Activated gamma-delta T cell treated with Interleukin-2 at 50 U/mL for 16 hours (primary cell): ENCODE results near the gene SNRPA.
"Not testable (repeated sequence)": the region's sequence is repeated elsewhere in the genome, so short reads cannot be mapped to it uniquely, and the experiment has no call there.

Source experiments
- DNase-seq: peaks from one replicate; pipeline ENCODE4 v3.0.0-alpha.2; 2020

SNRPA gene

DNA sequence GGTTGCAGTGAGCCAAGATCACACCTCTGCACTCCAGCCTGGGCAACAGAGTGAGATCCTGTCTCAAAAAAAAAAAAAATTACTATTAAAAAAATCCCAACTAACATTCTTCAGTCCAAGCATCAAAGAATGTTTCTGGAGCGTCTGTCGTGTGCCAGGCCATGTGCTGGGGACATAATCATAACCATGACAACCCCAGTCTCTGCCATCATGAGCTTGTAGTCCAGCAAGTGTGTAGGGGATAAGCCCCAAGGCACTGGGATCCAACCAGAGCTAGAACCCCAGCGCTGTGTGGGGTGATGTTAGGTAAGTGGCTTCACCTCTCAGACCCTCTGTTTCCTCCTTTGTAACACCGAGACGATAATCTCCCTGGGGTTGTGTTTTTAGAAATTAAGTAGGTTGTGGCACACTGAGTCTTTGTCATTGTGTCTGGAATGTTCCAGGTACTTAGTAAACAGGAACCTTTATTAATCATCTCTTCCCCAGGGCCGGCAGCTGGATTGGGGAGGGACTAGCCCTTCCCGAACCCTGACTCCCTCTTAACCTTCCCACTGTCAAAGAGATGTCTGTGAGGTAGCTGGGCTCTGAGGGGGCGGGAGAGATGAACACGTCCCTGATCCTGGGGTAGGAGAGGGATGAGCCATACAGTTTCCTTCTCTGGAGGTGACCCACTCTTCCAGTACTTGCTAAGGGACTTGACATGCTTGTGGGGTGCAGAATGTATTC is 28.9 kb upstream of the SNRPA start:
- no peak for DNase-seq

DNA sequence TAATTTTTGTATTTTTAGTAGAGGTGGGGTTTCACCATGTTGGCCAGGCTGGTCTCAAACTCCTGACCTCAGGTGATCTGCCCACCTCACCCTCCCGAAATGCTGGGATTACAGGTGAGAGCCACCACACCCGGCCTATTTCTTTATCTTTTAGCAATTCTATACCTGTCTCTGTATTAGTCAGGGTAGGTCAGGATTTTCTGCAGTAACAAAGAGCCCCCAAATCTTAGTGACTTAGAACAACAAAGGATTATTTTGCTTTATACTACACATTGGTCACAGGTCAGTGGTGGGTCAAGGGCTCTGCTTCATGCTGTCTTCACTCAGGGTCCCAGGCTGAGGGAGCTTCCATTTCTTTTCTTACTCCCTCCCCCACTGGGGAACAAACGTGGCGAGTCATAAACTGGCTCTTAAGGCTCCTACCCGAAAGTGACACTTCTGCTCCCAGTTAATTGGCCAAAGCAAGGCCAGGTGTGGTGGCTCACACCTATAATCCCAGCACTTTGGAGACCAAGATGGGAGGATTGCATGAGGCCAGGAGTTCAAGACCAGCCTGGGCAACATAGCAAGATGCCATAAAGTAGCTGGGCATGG is 27.2 kb upstream of the SNRPA start:
- no peak for DNase-seq

DNA sequence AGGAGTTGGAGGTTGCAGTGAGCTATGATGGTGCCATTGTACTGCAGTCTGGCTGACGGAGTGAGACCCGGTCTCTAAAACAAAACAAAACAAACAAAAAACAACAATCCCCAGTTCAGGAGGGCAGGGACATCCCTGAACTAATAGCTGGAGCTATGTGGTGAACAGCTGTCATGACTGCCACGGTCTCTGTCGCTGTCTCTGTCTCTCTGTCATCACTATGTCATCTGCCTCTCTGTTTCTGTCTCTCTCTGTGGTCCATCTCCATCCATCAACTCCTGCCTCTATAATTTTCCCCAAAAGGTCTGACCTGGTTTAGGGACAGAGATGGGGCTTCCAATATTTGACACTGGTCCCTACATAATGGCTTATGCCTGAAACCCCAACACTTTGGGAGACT is 26.7 kb upstream of the SNRPA start:
- DNase-seq: no peak

DNA sequence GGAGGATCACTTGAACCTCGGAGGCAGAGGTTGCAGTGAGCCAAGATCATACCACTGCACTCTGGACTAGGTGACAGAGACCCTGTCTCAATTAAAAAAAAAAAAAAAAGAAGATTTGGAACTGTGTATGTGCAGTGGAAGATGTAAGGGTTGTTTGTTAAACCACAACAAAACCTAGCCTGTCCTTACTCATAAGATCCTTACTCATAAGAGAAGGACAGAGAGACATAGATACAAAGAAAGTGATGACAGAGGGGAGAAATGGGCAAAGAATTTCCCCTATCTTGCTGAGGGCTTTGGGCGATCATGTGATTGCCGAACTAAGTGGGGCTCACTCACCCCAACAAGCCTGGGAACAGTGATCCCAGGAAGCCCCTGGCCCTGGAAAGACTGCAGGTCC is 26.1 kb upstream of the SNRPA start:
- DNase-seq: no peak

DNA sequence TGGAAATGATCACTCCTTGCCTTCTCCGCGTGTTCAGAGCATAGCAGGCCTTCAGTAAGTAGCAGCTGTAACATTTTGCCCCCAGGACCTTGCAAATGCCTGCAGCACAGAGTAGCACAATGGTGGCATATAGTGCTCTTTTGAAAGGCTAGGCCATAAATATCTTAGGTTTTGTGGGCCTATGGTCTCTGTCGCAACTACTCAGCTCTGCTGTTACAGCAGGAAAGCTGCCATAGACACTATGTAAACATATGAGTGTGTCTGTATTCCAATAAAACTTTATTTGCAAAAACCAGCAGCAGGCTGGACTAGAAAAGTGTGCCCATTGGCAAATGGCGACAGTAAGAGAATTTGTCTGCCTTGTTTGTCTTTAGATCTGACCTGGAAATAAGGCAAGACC is 24.7 kb upstream of the SNRPA start:
- no peak for DNase-seq

DNA sequence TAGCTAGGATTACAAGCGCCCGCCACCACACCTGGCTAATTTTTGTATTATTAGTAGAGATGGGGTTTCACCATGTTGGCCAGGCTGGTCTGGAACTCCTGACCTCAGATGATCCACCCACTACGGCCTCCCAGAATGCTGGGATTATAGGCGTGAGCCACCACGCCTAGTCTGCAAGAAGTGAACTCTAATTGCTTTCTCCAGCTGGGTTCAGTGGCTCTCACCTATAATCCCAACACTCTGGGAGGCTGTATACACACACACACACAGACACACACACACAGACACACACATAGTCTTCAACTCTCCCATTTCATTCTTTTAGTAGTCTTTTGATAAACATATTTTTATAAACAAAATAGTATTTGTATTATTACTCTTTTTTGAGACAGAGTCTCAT is 20.9 kb upstream of the SNRPA start:
- DNase-seq: not testable (repeated sequence)

DNA sequence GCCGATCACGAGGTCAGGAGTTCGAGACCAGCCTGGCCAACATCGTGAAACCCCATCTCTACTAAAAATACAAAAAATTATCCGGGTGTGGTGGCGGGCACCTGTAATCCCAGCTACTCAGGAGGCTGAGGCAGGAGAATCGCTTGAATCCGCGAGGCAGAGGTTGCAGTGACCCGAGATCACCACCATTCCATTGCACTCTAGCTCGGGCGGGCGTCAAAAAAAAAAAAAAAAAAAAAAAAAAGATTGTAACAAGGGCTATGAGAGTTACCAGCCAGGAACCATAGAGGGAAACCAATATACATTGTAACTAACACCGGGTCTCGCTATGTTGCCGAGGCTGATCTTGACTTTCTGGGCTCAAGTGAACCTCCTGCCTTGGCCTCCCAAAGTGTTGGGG is 18.7 kb upstream of the SNRPA start:
- DNase-seq: not testable (repeated sequence)

DNA sequence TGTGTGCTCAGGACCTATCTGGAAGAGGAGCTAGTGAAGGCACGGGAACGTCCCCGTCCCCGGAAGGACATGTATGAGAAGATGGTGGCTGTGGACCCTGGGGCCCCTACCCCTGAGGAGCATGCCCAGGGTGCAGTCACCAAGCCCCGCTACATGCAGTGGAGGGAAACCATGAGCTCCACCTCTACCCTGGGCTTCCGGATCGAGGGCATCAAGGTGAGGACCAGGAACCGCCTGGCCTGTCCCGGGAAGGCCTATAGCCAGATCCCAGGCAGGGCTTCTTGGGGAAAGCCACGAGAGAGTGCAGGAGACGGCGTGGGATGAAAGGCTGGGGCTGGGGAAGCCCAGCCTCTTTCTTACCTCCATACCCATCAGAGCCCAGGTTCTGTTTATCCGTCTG is 17.9 kb upstream of the SNRPA start:
- DNase-seq: no peak

DNA sequence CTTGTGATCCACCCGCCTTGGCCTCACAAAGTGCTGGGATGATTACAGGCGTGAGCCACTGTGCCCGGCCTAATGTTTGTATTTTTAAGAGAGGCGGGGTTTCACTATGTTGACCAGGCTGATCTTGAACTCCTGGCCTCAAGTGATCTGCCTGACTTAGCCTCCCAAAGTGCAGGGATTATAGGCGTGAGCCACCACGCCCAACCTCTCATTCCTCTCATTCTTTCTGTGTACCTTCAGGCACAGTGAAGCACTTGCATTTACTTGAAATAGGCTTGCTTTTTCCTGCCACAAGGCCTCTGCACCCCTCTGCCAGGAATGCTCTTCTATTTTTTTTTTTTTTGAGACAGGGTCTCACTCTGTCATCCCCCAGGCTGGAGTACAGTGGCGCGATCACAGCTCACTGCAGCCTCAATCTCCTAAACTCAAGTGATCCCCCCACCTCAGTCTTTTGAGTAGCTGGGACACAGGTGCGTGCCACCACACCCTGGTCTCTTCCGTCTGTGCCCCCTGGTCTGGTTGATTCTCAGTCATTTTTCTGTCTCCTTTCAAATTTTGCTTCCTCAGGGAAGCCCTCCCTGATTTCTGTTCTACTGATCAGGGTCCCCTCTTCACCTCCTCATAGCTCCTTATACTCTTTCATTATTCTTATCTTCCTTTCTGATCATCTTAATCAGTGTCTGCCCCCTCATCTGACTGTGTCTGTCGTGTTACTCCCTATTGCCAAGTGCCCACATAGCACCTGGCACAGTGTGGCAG is 15.8 kb upstream of the SNRPA start:
- DNase-seq: no peak

DNA sequence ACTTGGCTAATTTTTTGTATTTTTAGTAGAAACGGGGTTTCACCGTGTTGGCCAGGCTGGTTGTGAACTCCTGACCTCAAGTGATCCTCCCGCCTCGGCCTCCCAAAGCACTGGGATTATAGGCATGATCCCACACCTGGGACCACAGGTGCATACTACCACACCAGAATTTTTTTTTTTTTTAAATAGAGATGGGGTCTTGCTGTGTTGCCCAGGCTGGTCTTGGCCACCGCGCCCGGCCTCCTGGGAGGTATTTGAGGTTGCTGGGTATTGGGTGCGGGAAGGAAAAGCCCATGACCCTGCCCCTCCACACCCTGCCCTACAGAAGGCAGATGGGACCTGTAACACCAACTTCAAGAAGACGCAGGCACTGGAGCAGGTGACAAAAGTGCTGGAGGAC is 14.3 kb upstream of the SNRPA start:
- DNase-seq: no peak

DNA sequence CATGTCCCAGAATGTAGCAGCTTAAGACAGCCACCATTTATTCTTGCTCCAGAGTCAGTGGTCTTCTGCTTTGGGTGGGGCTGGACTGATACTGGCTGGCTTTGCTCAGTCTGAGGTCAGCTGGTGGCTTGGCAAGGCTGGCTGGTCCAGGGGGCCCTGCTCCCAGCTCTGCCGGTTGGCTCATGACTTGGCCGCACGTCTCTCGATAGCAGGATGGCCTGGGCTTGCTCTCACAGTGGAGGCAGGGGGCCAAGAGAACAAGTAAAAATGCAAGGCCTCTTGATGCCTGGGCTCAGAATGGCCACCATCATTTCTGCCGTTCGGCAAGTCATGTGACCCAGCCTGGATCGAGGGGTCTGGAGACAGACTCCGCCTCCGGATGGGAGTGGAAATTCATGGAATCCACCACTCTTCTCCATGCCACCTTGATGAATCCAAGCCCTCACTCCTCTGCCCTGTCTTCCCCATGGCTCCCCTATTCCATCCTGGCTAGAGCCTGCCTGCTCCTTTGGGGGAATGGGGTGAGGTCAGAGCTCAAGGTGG is 13.8 kb upstream of the SNRPA start:
- no peak for DNase-seq

DNA sequence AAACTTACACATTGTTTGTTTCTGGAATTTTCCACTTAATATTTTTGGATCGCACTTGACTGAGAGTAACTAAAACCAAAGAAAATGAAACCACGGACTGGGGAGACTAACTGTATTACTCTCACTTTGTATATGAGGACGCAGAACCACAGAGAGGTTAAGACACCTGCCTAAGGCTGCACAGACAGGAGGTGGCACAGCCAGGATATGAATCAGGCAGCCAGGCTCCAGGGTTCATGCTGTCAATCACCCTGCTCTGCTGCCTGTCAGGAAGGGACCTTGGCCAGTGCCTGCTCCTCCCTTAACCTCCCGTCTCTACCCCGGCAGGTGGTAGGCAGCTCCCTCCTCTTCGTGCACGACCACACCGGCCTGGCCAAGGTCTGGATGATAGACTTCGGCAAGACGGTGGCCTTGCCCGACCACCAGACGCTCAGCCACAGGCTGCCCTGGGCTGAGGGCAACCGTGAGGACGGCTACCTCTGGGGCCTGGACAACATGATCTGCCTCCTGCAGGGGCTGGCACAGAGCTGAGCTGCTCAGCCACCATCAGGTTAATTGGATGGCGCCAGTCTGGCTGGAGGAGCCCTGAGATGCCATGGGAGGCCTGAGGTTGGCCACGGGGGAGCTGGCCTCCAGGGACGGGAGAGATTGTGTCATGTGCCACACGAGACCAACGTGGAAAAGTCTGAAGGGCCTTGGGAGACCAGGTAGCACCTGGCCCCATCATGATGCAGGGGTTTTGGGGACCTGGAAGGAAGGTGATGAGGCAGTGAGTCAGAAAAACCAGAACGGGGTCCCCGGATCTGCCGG is 11.8 kb upstream of the SNRPA start:
- no peak for DNase-seq

DNA sequence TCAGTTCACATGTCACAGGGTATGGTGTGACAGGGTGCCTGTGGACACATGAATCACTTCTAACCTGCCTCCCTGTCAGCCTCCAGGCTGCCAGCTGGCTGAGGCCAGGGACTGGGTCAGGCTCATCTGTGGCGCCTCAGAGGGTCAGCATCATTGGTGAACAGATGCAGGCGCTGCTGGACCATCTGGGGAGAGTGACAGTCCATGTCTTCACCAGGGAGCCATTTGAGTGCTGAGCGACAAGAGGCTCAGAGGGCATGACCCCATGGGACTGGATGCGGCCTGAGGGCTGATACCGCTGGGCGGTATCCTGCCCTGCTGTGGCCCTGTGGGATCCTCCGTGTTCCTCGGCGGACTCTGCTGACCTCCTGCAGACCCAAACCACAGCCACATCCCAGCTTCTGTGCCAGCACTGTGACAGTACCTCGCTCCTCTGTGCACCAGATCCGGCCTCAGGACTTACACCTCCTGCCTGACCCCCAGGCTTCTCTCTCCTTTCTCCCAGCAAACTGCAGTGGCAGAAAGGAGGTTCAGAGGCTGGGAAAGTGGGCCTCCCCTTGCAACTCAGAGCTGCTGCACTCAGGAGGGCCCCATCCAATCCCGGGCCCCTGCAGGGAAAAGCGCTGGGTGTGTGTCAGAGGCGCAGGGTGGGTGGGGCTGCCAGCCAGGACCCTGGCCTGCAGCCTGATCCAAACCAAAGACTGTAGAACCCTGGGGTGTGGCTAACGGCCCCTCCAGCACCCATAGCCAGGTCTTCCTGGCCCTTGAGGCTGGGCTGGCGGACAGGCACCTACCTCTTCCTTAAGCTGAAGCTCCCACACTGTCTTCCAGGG is 10.9 kb upstream of the SNRPA start:
- DNase-seq: no peak

DNA sequence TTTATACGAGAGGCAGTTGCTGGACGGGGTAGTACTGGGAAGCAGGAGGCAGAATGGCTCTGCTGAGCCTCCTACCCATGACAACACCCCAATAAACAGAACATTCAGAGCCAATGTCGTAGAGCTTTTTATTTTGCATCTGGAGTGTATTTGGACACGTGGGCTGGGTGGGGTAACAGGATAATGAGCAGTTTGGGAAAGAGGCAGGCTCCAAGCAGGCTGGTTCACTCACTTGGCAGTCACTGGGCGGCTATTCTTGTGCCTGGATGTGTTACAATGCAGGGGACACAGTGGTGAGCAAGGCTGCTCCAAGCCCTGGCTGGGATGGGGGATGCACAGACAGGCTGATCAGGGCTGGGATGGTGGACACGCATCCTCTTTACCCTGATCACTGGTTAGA is 10.3 kb upstream of the SNRPA start:
- no peak for DNase-seq

DNA sequence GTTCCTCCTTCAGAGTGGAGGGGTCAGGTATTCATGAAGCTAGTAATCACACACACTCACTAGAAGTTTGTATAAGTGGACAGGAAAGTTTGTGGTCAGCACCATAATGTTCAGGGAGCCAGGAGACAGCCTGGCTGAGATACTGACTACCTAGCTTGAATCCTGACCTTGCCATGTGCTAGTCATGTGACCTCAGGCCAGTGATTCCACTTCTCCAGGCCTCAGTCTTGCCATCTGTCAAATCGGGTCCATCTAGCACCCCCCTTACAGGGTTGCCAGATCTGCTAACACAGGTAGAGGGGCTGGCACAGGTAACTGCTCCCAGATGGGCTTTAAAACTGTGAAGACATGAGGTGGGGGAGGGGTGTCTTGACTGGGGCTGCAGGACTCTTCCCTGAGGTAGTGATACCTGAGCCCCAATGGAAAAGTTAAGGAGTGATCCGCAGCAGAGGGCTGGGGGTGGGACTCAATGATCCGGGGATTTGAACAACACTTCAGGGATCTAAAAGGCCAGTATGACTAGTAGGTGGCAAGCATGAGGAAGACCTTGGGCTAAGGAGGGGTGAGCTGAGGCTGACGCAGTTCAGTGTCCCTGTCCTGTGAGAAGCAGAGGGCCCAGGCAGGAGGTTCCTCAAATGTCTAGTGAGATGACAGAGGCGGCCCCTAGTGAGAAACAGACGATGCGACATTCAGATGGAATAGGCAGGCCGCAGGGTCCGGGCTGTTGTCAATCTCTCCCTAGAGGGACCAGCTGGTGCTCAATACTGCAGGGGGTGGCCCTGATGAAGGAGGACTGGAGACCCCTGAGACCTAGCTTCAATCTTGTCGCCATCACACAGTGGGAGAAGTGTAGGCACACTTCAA is 9.2 kb upstream of the SNRPA start:
- DNase-seq: no peak

DNA sequence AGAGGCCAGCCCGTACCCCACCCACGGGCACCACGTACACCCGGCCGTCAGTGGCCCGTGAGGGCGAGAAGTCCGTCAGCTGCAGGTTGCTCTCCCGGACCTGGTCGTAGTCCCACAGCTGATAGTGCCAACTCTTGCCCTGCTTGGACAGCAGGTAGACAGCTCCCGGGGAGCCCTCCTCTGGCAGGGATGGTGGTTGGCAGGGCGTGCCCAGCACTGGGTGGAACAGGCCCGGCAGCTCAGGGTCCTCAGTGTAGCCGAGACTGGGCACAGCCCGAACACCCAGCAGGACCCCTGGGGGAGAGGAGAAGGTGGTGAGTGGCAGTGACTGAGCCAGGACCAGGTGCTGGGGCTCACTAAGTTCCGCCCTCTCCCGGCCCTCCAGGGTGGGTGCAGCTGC is 8.5 kb upstream of the SNRPA start:
- no peak for DNase-seq

DNA sequence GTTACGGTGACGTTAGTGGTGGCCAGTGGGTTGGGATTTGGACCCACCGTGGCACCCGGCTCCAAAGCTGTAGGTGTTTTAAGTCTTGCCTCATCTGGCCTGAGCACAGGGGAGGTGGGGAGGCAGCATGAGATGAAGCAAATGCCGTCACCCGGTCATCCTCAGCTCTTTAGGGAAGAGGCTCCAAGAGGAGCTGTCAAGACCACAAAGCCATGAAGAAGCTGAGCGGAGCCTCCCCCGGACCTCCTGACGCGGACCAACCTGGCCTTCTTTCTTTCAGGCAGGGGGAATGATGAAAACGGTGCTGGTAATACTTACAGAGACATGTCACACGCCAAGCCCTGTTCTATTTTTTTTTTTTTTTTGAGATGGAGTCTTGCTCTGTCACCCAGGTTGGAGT is 8.1 kb upstream of the SNRPA start:
- no peak for DNase-seq

DNA sequence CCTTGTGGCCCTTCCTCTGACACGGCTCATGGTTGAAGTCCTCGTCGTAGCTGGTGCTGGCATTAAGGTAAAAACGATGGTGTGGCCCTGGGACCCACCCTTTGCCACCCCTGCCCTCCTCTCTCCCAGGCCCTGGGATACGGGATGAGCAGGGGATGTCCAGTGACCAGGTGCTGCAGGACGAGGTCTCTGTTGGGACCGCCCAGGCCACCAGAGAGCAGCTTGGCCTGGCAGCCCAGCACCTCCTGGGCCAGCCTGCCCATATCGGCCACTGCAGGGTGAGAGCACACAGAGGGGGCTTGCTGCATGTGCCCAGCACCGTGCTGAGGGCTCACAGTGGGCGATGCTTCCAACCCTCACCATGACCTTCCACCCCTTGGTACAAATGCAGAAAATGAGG is 7.1 kb upstream of the SNRPA start:
- DNase-seq: no peak

DNA sequence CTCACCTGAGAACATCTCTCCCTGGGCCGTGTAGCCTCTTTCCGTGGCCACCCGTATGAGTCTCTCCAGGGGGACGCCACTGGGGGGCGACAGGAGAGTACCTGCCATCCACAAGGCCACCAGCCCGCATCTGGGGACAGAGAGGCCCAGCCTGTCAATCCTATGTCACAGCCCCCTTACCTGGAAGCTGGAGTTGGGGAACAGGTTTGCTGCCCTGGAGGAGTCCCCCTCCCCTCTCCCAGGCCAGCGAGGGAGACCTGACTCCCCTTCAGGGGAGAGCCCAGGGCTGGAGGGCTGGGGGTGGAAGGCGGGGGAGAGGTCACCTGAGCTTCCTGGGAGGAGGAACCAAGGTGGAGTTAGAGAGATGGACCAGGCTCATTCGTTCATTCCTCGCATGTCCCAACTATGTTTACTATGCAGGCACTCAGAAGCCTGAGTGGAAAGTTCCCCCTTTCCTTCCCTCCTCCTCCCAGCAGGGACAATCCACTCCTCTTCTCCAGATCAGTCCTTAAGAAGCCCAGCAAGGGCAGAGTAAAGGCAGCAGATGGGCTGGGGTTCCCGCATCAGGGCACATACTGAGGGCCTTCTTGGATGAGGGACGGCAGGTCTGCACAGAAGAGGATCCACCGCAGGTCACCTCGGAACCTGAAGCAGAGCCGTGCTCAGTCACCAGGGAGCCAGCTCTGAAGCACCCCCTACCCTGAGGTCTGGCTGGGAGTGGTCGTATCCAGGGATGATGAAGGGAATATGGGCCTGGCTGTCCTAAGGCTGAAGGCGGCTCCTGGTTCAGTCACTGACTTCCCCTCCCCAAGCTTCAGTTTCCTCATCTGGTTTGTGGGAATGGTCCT is 6.2 kb upstream of the SNRPA start:
- DNase-seq: no peak

DNA sequence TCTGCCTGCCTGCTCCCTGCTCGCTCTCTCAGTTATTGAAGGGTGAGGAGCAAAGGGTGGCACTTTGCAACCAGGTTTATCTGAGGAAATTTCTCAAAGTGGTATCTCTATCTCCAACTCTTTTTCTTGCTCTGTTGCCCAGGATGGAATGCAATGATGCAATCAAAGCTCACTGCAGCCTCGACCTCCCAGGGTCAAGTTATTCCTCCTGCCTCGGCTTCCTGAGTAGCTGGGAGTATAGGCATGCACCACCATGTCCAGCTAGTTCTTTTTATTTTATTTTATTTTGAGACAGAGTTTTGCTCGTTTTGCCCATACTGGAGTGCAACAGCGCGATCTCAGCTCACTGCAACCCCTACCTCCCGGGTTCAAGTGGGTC is 5.6 kb upstream of the SNRPA start:
- DNase-seq: no peak
